AG09309 (cell line): Measurements from ENCODE around the gene ARGFX.
A peak's percentile ranks its signal among the peaks of the same experiment; 100 is the strongest.

Source experiments
- DNase-seq: peaks from one replicate; pipeline ENCODE4 v3.0.0-alpha.2; 2010; ENCODE audit warnings: low read depth
- H3K4me3 ChIP-seq: 2 replicates; pipeline ENCODE4 v1.5.1; 2011; ENCODE audit warnings: mild to moderate bottlenecking, low read depth, low read length, moderate library complexity; ENCODE audit not compliant: control insufficient read depth
- CTCF ChIP-seq: IDR thresholded peaks from 2 replicates; pipeline ENCODE4 v1.5.1; 2011; ENCODE audit warnings: mild to moderate bottlenecking, low read depth, low read length, inconsistent platforms; ENCODE audit not compliant: insufficient read depth, control insufficient read depth; ENCODE audit errors: missing control alignments

Gene ARGFX

GRCh38 chr3:121567649-121568048, at the start of gene ARGFX:
Gene ARGFX, plus strand, starts transcription at chr3:121567949. Its CDS starts 2,765 bp downstream, at chr3:121570714.
- no peak for TF ChIP-seq CTCF
- no peak for DNase-seq
- H3K4me3 ChIP-seq: no peak within 1 kb of the TSS

- no peak for DNase-seq
- no peak for TF ChIP-seq CTCF
- no peak overlapping the region for H3K4me3 ChIP-seq
These were observed 49.6 kb upstream of the ARGFX start for GRCh38 chr3:121517953-121518655.

DNA sequence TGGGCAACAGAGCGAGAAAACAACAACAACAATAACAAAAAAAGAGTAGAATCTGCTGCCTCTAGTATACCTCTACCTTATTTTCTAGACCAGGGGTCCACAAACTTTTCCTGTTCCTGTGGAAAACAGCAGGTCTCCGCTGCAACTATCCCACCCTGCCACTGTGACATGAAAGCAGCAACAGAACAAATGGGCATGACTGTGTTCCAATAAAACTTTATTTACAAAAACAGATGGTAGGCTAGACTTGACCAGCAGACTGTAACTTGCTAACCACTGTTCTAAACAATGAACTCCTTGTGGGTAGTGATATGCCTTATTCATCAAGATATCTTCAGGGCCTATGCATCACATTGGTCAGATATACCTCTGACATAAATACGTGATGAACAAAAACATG, 47.2 kb upstream of the ARGFX start:
- no peak for TF ChIP-seq CTCF
- no peak overlapping the region for H3K4me3 ChIP-seq
- DNase-seq: no peak

GRCh38 chr3:121529308-121529707, 38.4 kb upstream of the ARGFX start:
- TF ChIP-seq CTCF: peak; percentile 56
- no peak for DNase-seq

GRCh38 chr3:121531269-121531668, 36.5 kb upstream of the ARGFX start:
- DNase-seq: no peak
- TF ChIP-seq CTCF: no peak
- H3K4me3 ChIP-seq: no peak overlapping the region

More at GRCh38 chr3:121529308-121529707, 38.4 kb upstream of the ARGFX start:
- H3K4me3 ChIP-seq: no peak overlapping the region

DNA sequence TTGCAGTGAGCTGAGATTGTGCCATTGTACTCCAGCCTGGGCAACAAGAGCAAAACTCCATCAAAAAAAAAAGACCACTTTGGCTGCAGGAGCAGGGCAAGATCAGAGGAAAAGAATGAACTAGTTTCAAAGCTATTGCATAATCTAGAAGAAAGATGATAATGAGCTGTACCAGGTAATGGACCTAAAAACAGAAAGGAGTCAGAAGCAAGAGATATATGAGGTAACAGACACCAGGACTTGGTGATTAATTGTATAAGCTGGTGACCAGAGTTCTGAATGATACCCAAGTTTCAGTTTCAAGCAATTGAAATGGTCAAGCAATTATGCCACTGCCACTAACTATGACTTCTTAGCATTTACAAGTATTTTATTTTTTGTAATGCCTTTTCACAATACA, 24.8 kb upstream of the ARGFX start:
- H3K4me3 ChIP-seq: no peak overlapping the region
- no peak for TF ChIP-seq CTCF
- DNase-seq: no peak
